RCC 7860 (cell line): Measurements from ENCODE around the gene MED15.
"Not testable (repeated sequence)": the region's sequence is repeated elsewhere in the genome, so short reads cannot be mapped to it uniquely, and the experiment has no call there.

ENCODE experiments used
- DNase-seq: peaks from one replicate; pipeline ENCODE4 v3.0.0-alpha.2; 2015; ENCODE audit warnings: low spot score
- FAIRE-seq: peaks from 2 replicates; lab custom pipeline; 2012; peaks lifted over from hg19 to GRCh38; lab: Jason Lieb, UNC

MED15 gene

DNA sequence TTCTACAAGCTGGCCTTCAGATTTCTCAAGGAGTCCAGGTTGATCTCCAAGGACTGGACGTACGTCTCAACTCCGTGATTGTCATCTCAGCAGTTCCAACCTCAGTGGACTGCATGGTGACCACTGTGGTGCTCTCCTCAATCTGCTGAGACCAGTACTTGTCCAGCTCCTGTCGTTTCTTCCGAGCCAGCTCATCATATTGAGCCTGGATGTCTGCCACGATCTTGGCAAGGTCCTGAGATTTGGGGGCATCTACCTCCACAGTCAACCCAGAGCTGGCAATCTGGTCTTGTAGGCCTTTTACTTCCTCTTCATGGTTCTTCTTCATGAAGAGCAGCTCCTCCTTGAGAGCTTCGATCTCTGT is 24.3 kb upstream of the MED15 start:
- not testable (repeated sequence) for FAIRE-seq, DNase-seq

DNA sequence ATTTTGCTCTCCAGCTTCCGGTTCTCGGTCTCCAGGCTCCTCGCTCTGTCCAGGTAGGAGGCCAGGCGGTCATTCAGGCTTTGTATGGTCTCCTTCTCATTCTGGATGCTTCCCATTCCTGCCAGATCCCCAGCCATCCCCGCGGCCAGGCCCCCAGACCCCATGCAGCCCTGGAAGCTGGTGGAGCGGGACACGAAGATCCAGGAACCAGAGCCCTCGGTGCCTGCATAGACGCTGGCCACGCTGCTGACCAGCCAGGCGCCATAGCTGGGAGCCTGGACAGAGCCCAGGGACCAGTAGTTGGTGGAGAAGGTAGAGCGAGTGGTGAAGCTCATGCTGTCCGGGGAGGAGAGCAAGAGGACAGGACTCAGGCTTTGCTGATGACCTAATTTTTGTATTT is 23.6 kb upstream of the MED15 start:
- DNase-seq, result no peak
- no peak for FAIRE-seq

DNA sequence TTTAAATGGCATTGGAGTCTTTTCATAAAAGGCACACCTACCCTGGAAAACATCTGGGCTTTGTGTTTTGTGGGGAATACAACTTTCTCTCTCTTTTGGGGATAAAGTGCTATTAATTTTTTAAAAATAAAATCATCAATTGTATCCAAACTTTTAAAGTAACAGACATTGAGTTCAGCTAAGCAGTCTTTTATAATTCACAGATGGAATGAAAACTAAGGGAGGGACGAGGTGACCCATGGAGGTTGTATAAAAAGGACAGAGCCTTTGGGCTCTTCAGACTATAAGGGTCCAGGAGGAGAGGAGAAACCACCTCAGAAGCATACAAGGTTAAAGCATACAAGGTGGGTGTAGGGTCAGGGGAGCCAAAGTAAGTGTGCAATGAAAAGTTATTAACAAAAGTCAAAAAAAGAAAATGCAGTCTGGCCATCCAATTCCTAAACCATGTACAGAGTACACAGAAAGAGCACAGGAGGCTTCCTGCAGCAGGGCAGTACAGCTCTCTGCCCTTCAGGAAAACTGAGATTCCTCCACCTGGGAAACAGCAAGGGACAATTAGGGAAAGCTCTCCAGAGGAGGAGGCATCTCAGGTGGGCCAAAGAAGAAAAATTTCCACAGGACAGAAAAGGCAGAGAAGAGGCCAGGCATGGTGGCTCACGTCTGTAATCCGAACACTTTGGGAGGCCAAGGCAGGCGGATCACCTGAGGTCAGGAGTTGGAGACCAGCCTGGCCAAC is 22.3 kb upstream of the MED15 start:
- FAIRE-seq, result no peak
- DNase-seq, result no peak

DNA sequence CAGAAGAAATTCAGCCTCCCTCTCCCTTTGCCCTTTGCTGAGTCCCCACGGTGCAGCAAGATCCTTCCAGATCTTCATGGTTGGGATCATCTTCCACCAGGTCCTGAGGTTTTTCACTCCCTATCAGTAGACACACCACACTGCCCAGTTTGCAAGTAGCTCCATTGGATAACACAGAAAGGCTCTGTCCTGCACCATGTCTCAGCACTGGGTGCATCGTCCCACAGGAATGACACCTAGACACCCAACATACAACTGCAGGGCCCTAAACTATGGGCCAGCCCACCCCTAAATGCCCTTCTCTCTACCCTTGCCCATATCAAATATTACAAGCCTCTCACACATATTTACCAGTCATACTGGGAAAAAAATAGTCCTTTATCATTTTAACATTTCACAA is 21.2 kb upstream of the MED15 start:
- FAIRE-seq, result no peak
- DNase-seq, result no peak

DNA sequence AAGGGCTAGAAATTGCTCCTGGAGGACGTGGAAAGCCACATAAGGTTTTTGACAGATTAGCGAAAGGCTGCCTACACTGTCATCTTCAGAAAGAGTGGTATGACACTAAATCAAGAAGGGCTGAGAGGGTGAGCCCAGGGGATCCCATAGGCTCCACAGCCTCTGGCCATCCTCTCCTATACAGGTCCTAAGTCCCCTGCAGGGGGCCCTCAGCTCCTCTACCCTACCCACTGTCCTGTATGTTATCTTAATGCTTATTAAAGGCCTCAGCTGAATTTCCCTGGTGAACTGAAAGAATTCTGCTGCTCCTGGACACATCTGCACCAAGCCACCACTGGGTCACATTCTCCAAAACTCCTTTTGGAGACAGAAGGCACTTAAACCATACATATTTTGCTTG is 19.7 kb upstream of the MED15 start:
- FAIRE-seq, result no peak
- DNase-seq, result no peak

DNA sequence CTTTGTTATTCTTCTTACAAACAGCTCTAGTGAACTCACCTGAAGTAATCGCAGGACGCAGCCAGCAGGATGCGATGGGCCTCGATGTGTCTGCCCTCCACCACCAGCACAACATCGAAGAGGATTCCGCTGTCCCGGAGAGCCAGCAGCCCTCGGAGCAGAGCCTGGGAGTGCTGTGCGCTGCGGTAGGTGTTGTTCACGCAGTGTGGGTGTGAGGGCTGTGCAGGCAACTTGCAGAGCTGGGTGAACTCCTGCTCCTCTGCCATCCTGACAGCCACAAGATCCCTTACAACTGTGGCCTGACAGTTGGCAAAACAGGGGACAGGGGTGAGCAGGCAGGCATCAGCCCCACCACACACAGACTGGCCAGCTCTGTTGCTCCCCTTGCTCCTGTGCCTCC is 18.5 kb upstream of the MED15 start:
- DNase-seq, result no peak
- no peak for FAIRE-seq

DNA sequence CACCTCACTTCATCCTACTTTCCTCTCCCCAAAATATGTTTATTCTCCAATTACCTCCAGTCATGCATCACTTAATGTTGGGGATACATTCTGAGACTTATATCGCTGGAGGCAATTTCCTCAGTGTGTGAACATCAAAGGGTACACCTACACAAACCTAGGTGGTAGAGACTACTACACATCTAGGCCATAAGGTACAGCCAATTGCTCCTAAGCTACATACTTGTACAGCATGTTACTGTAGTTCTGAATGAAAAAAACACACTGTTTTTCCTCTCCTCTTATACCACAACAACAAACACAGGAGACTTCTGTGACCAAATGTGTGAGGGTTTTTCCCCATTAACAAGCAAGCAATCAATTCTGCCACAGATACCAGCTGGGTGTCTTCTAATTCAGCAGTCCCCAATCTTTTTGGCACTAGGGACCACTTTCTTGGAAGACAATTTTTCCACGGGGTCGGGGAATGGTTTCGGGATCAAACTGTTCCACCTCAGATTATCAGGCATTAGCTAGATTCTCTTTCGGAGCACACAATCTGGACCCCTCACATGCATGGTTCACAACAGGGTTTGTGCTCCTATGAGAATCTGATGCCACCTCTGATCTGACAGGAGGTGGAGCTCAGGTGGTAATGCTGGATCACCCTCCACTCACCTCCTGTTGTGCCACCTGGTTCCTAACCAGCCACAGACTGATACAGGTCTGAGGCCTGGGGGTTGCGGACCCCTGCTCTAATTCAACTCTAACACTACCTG is 17.0 kb upstream of the MED15 start:
- DNase-seq (no peak), FAIRE-seq (no peak)

DNA sequence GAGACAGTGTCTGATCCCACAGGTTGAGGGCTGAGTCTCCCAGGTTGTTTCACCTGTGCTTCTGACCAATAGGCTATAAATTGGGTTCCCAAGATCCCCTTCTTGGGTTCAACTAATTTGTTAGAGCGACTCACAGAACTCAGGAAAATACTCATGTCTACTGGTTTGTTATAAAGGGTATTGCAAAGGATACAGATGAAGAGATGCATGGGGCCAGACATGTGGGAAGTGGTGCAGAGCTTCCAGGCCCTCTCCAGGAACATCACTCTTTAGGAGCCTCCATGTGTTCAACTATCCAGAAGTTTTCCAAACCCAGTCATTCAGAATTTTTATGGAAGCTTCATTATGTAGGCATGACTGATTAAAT is 16.5 kb upstream of the MED15 start:
- DNase-seq (no peak), FAIRE-seq (no peak)

DNA sequence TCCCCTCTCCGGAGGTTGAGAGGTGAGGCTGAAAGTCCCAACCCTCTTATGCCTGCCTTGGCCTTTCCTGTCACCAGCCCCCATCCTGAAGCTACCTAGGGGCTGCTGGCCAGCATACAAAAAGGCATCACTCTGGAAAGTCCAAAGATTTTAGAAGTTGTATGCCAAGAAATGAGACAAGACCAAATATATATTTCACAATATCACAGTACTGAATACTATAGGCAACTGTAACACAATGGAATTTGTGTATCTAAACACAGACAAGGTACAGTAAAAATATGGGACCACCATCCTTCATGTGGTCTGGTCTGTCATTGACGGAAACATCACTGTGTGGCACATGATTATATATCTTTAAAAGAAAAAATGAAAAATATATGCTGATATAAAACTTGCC is 16.1 kb upstream of the MED15 start:
- FAIRE-seq (no peak), DNase-seq (no peak)

DNA sequence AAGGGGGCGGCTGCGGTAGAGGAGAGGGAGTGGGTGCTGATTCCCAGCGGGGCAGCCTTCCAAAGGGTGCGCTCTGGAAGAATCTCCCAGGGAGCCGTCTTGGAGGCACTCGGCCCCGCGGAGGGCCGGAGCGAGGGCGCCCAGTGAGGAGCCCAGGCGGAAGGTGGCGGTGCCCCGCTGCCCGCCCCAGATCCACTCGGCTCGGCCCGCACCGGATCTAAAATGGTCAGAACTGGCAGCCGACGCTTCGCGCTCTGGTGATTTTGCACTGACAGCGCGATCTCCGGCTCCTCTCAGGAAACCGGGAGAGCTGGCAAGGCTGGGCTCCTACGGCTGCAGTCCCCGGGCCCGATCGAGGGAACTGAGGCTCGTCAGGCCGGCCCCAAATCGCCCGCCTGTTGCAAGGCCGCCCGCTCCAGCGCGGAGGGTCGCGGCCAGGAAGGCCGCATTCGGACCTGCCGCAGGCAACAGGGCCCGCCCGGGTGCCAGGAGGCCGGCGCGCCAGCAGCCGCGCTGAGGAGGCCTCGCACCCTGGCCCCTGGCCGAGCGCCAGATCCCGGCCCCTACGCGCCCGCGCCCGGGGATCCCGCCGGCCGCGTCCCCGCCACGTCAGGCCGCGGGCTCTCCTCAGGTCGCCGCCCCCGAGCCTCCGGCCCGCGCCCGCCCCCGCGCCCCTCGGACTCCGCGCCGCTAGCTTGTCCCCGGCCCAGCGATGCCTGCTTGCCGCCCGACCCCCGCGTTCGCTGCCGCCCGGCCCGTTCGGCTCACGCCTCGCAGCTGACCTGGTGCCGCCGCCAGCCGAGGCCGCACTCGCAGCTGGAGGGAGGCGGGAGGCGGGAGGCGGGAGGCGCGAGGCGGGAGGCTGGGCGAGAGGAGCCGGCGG is 12.2 kb upstream of the MED15 start, which contains the start of gene KLHL22:
TSS of gene KLHL22 (minus strand) at position 818 of the 883 bp plus-strand sequence. CDS start 6,584 bp downstream, outside the sequence.
- peak; percentile 16 for DNase-seq
- FAIRE-seq, result no peak

DNA sequence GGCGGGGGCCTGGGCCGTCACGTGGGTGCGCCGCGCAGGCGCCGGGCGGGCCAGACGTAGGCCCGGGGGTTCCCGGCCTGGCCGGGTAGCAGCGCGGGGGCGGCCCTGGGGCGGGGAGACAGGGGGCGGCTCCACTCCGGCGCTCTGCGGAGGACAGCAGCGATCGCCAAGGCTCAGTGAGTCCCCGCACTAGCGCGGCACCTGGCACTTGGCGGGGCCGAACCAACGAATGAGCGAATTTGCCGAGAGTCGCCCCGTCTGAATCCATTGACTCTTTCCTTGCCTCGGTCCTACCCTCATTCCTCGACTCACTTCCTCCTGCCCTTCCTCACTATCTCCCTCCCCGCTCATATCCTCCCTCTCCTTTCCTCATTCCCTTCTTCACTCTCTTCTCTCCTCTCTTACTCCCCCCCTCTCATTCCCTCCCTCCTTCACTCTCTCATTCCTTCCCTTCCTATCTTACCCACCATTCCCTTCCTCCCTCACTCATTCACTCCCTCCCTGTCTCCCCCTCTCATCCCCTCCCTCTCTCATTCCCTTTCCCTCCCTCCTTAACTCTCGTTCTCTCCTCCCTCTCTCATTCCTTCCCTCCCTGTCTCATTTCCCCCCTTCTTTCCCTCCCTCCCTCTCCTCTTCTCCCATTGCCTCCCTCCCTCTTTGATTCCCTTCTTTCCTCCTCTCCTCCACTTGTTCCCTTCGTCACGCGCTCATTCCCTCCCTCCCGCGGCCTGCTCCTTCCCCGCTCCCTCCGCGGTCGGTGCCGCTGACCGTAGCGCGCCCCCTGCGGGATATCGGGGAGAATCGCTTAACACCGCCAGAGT is 11.3 kb upstream of the MED15 start:
- FAIRE-seq (peak; percentile 4), DNase-seq (peak; percentile 65)

DNA sequence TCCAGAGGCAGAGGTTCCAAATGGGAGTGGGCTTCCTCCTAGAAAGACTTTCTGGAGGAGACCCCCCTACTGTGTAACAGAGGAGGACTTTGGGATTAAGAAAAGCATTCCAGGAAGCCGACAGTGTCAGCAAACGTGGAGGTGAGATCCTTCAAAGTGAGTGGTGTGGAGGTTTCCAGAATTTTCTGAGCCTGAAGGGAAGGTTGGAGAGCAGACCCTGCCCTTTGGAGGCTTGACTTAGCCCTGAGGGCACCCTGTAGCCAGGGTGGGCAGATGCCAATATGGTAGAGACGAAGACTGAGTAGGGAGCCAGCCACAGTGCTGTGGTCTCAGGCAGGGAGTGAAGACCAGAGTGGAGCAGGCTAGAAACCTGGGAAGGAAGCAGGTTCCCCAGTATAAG is 10.0 kb upstream of the MED15 start:
- DNase-seq, result no peak
- FAIRE-seq, result no peak

DNA sequence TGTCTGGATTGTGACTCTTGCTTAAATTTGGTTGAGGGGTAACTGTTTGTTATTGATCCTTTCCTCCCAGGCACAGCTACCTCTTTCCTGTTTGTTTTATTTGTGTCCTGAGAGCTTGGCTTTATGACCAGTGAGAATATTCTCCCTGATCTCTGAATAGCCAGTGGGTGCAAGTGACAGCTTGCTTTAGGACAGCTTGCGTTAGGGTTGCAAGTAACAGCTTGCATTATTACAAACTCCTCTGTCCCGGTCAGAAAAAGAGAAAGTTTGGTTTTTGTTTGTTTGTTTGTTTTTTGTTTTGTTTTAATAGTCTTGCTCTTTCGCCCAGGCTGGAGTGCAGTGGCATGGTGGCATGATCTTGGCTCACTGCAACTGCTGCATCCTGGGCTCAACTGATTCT is 8.5 kb upstream of the MED15 start:
- DNase-seq (no peak), FAIRE-seq (no peak)

DNA sequence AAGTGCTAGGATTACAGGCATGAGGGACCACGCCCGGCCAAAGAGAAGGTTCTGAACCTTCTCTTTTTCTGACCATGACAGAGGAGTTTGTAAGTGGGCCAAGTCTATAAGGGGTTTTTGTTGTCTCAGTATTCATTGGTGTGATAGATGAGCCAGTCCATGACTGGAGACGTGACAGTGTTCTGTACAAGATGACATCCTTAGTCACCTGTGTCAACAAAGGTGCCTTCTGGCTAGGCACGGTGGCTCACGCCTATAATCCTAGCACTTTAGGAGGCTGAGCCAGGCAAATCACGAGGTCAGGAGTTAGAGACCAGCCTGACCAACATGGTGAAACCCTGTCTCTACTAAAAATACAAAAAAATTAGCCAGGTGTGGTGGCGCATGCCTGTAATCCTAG is 7.6 kb upstream of the MED15 start:
- no peak for DNase-seq
- no peak for FAIRE-seq

DNA sequence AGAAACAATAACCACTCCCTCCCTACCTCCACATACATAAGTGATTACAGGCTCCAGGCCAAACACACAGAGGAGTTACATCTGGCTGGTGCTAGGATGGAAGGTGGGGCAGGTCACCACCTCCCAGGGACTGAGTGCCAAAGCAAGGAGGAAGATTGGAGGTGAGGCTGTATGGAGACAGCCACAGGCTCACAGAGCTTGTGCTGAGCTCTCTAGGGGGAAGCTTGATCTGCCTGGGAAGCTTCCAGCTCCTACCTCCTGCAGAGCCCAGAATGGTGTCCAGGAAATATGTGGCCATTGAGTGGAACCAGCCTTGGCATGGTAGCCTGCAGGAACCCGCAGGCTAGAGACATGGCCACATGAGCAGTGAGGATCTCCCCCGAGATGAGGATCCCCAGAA is 3.6 kb upstream of the MED15 start:
- peak; percentile 83 for DNase-seq
- peak; percentile 84 for FAIRE-seq

DNA sequence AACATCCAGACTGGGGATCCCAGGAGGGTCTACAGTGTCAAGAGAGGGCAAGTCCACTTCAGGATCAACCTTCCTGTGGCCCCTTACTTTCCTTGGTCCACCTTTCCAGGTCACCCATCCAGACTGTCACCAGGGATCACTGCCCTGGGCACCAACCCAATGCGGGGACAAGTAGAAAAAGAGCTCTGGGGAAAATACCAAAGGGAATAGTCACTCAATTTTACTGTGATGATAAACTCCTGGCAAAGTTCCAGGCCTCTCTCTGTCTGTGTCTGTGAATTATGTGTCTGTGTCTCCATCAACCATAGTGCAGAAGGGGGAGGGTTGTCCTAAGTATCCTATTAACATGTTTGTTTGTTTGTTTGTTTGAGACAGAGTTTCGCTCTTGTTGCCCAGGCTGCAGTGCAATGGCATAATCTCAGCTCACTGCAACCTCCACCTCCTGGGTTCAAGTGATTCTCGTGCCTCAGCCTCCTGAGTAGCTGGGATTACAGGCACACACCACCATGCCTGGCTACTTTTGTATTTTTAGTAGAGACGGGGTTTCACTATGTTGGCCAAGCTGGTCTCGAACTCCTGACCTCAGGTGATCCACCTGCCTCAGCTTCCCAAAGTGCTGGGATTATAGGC is 3.0 kb upstream of the MED15 start:
- DNase-seq, result peak; percentile 92
- peak; percentile 87 for FAIRE-seq

DNA sequence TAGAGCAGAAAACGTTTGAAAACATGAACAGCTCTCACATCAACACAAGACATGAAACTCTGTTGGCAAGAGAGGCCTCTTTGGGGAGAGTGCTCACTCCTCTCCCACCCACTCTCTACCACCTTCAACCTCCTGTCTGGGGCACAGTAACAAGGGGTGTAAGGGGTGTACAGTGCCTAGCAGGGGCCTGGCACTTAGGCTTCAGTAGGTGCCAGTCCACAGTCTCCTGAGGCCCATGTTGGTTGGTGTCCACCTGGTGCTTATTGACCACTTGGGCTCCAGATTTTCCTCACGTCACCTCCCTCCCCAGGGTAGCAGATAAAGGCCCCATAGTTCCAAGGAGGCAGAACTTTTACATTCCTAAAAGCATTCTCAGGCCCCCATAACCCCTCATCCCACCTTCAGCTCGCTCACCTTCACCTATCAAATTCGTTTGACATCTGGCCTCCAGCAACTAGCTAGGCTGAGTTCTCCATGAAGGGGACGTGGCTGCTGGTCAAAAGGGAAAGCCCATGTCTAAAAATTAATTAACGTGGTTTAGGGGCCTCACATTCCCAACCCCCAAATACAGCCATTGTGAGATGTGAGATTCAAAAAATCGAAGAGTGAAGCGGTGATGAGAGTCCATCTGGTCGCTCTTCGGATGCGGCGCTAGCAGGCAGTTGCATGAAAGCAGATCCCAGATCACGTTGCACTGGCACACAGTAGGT is 712 bp upstream of the MED15 start:
- FAIRE-seq (no peak), DNase-seq (no peak)

DNA sequence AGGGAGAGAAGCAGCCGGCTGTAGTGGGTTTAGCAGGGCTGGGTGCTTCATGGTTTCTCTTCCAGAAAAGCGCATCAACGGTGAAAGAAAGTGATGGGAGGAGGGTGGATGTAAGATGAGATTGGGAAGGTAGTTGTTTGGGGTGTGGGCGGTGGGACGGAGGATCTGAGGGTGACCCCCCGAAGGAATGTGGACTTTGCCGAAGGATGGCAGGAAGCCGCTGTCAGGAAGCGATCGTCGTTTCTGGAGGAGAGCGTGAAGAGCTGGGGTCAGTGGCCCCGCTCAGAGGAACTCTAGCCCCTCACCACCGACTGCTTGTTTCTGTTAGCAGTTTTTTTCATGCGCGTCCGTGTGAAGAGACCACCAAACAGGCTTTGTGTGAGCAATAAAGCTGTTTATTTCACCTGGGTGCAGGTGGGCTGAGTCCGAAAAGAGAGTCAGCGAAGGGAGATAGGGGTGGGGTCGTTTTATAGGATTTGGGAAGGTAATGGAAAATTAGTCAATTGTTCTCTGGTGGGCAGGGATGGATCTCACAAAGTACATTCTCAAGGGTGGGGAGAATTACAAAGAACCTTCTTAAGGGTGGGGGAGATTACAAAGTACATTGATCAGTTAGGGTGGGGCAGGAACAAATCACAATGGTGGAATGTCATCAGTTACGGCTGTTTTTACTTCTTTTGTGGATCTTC is 801 bp downstream of the MED15 start:
- not testable (repeated sequence) for FAIRE-seq, DNase-seq

DNA sequence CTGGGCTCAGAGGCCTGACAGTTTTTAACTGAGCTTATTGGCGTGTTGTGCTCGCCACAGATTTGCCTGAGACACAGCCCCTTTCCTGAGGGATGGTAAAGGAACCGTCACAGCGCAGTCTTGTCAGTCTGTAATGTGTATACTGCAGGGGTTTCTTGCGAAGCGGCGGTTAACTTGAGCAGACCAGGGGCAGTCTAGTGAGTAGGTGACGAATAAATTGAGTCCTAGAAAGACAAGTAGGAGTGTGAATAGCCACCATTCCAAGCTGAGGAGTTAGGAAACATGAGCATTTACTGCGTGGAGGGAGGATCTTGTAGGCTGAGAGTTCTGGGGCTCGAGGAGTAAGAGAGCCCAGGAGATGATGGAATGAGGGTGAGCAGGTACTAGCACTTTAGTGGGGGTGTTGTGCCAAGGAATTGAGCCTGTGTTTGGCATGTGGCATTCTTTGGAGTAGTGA is 1.4 kb downstream of the MED15 start:
- DNase-seq (no peak), FAIRE-seq (no peak)
